Neural progenitor cell (in vitro differentiated cells): ENCODE results near the gene DTNBP1.

Experiments used
- CTCF ChIP-seq: fragments of 200-600 bp; sonication (generic); IDR thresholded peaks from 2 replicates; pipeline ENCODE4 v1.5.1; 2017; ENCODE audit warnings: antibody characterized with exemption, mild to moderate bottlenecking
- EZH2 ChIP-seq: fragments of 200-600 bp; sonication (generic); IDR thresholded peaks from 2 replicates; pipeline ENCODE4 v1.6.1; 2017; ENCODE audit warnings: antibody characterized with exemption, mild to moderate bottlenecking, moderate library complexity
- EZH2phosphoT487 ChIP-seq: fragments of 200-600 bp; sonication (generic); IDR thresholded peaks from 2 replicates; pipeline ENCODE4 v1.6.1; 2017; ENCODE audit warnings: antibody characterized with exemption

GRCh38 chr6:15480525-15480924 lies 182.3 kb downstream of the DTNBP1 start:
- no peak for TF ChIP-seq CTCF
- no peak for TF ChIP-seq EZH2
- TF ChIP-seq EZH2phosphoT487: no peak
